GM12878 (cell line): Measurements from ENCODE around the gene TOP1. TPM values are rescaled to one million over a fixed set of nuclear protein-coding genes. Genes with fewer than 3 reads are reported as not detected.

Source experiments
- ATAC-seq: fragments of 200-7000 bp; cut with Tn5 transposase; 3 replicates; pipeline ENCODE4 v1.9.1; 2020; ENCODE audit warnings: mild to moderate bottlenecking, moderate library complexity
- BruUV-seq: library from RNA; stranded (reverse); fragments of 400-500 nt; replicated peaks from 2 replicates; lab custom pipeline; 2021; lab: Mats Ljungman, UMichigan
- CTCF ChIA-PET: fragments of 300-600 bp; sonication (Branson Sonifier 250); formaldehyde crosslinking; extraction: SDS; loops from one replicate; lab custom pipeline; 2021; ENCODE audit warnings: inconsistent platforms; lab: Yijun Ruan, JAX
- POLR2A ChIA-PET: fragments of 350-600 bp; formaldehyde crosslinking; extraction: SDS; loops from one replicate; lab custom pipeline; 2021; ENCODE audit warnings: inconsistent platforms; lab: Charles Lee
- RAD21 ChIA-PET: fragments of 300-600 bp; sonication (Branson Sonifier 250); formaldehyde crosslinking; loops from one replicate; lab custom pipeline; 2023; ENCODE audit warnings: antibody characterized with exemption; ENCODE audit not compliant: unreplicated experiment; lab: Charles Lee
- SMC1A ChIA-PET: fragments of 300-600 bp; sonication (Branson Sonifier 250); formaldehyde crosslinking; loops from one replicate; lab custom pipeline; 2023; ENCODE audit not compliant: unreplicated experiment, uncharacterized antibody; lab: Charles Lee
- DNase-seq: peaks from one replicate; pipeline ENCODE4 v3.0.0-alpha.2; 2011; ENCODE audit warnings: low read depth, low spot score
- FAIRE-seq: peaks from 3 replicates; lab custom pipeline; 2011; peaks lifted over from hg19 to GRCh38; lab: Jason Lieb, UNC
- H2AFZ ChIP-seq: 2 replicates; pipeline ENCODE4 v1.6.0; 2011; ENCODE audit warnings: low read depth, low read length, control low read depth; ENCODE audit not compliant: control insufficient read depth
- H3K27ac ChIP-seq: 2 replicates; pipeline ENCODE4 v1.5.1; 2011; ENCODE audit warnings: control low read depth; ENCODE audit not compliant: control insufficient read depth, insufficient read depth
- H3K27me3 ChIP-seq, 2 experiments: replicated peaks in 1 of 2; 2 replicates each; pipeline versions ENCODE4 v1.6.0 to v1.6.1; 2011; ENCODE audit warnings: low read length in 1 of 2; ENCODE audit not compliant: control insufficient read depth in 2 of 2, insufficient read depth in 2 of 2
- H3K36me3 ChIP-seq, 2 experiments: 2 replicates each; pipeline ENCODE4 v1.5.1; 2011; ENCODE audit warnings: low read length in 1 of 2; ENCODE audit not compliant: control insufficient read depth in 2 of 2, insufficient read depth in 2 of 2
- H3K4me1 ChIP-seq: 2 replicates; pipeline ENCODE4 v1.6.1; 2011; ENCODE audit warnings: mild to moderate bottlenecking, low read length, moderate library complexity, mixed read lengths; ENCODE audit not compliant: control insufficient read depth, insufficient read depth
- H3K4me2 ChIP-seq: 2 replicates; pipeline ENCODE4 v1.6.0; 2011; ENCODE audit warnings: control low read depth; ENCODE audit not compliant: control insufficient read depth, insufficient read depth
- H3K4me3 ChIP-seq: fragments of 200-600 bp; sonication (generic); 2 replicates; pipeline ENCODE4 v1.5.1; 2016
- H3K79me2 ChIP-seq: 2 replicates; pipeline ENCODE4 v1.6.0; 2011; ENCODE audit warnings: low read length; ENCODE audit not compliant: control insufficient read depth, insufficient read depth
- H3K9ac ChIP-seq: 2 replicates; pipeline ENCODE4 v1.8.0; 2011; ENCODE audit warnings: low read length, control low read depth, mixed read lengths; ENCODE audit not compliant: control insufficient read depth, insufficient read depth
- H3K9me3 ChIP-seq: replicated peaks from 3 replicates; pipeline ENCODE4 v1.5.1; 2011; ENCODE audit warnings: mild to moderate bottlenecking, low read length; ENCODE audit not compliant: control insufficient read depth, insufficient read depth
- H4K20me1 ChIP-seq: 2 replicates; pipeline ENCODE4 v1.6.0; 2011; ENCODE audit not compliant: control insufficient read depth, insufficient read depth
- ATF7 ChIP-seq: fragments of 450-650 bp; IDR thresholded peaks from 2 replicates; pipeline ENCODE4 v1.6.1; 2016; ENCODE audit warnings: low read depth, mild to moderate bottlenecking
- BCL3 ChIP-seq: IDR thresholded peaks from 2 replicates; pipeline ENCODE4 v1.6.1; 2011; ENCODE audit warnings: borderline replicate concordance, low read depth, mild to moderate bottlenecking, moderate library complexity, low read length; ENCODE audit not compliant: insufficient read depth, poor library complexity, severe bottlenecking
- IRF3 ChIP-seq: fragments of 450-650 bp; IDR thresholded peaks from 2 replicates; pipeline ENCODE4 v1.6.1; 2014; ENCODE audit warnings: mild to moderate bottlenecking
- MLLT1 ChIP-seq: fragments of 450-650 bp; IDR thresholded peaks from 2 replicates; pipeline ENCODE4 v1.6.1; 2016; ENCODE audit warnings: mild to moderate bottlenecking
- MTA2 ChIP-seq: fragments of 450-650 bp; IDR thresholded peaks from 2 replicates; pipeline ENCODE4 v1.6.1; 2016; ENCODE audit warnings: low read depth, mild to moderate bottlenecking, moderate library complexity
- MYB ChIP-seq: fragments of 150-350 bp; IDR thresholded peaks from 2 replicates; pipeline ENCODE4 v1.6.1; 2014; ENCODE audit warnings: mild to moderate bottlenecking, low read depth, low read length, borderline replicate concordance
- NFYA ChIP-seq: IDR thresholded peaks from 2 replicates; pipeline ENCODE4 v1.6.1; 2011; ENCODE audit warnings: low read depth, mild to moderate bottlenecking, low read length, improper control_type of control experiment, borderline replicate concordance
- PML ChIP-seq: IDR thresholded peaks from 2 replicates; pipeline ENCODE4 v1.6.1; 2012; ENCODE audit warnings: low read length, inconsistent platforms
- POLR2A ChIP-seq: IDR thresholded peaks from 2 replicates; pipeline ENCODE4 v1.6.1; 2011; ENCODE audit warnings: low read depth, mild to moderate bottlenecking, low read length
- POU2F2 ChIP-seq: IDR thresholded peaks from 3 replicates; pipeline ENCODE4 v1.6.1; 2011; ENCODE audit warnings: low read depth, mild to moderate bottlenecking, low read length, borderline replicate concordance
- STAT3 ChIP-seq: IDR thresholded peaks from 2 replicates; pipeline ENCODE4 v1.6.1; 2011; ENCODE audit warnings: low read depth, low read length, improper control_type of control experiment
- USF2 ChIP-seq: IDR thresholded peaks from 2 replicates; pipeline ENCODE4 v1.6.1; 2011; ENCODE audit warnings: low read depth, low read length, improper control_type of control experiment, borderline replicate concordance
- WRNIP1 ChIP-seq: IDR thresholded peaks from 2 replicates; pipeline ENCODE4 v1.6.1; 2011; ENCODE audit warnings: low read depth, low read length, improper control_type of control experiment, borderline replicate concordance
- ZBTB40 ChIP-seq: fragments of 450-650 bp; IDR thresholded peaks from 2 replicates; pipeline ENCODE4 v1.6.1; 2016; ENCODE audit warnings: mild to moderate bottlenecking, moderate library complexity, borderline replicate concordance
- ZSCAN29 ChIP-seq: fragments of 450-650 bp; IDR thresholded peaks from 2 replicates; pipeline ENCODE4 v1.6.1; 2017; ENCODE audit warnings: mild to moderate bottlenecking, moderate library complexity
- ZZZ3 ChIP-seq: IDR thresholded peaks from 2 replicates; pipeline ENCODE4 v1.6.1; 2011; ENCODE audit warnings: low read depth; ENCODE audit not compliant: control insufficient read depth, insufficient read length
- WGBS: methylation state at CpG from one replicate; pipeline ENCODE4 v1.1.6; 2016; ENCODE audit warnings: low lambda C conversion rate; ENCODE audit not compliant: insufficient replicate concordance, insufficient coverage; ENCODE audit errors: missing lambda C conversion rate; 5-methylcytosine and 5-hydroxymethylcytosine counted together
- in situ Hi-C: fragments of 300-500 bp; cut with MboI; formaldehyde crosslinking; loops from 9 replicates; pipeline ENCODE4 v1.14.3; 2018; ENCODE audit warnings: mixed read lengths
- intact Hi-C: fragments of 100-400 bp; cut with micrococcal nuclease; formaldehyde crosslinking; loops from one replicate; pipeline ENCODE4 v1.14.2; 2022; ENCODE audit not compliant: unreplicated experiment
- polyA plus RNA-seq, 11 experiments: library from polyadenylated mRNA; depleted of rRNA in 4 of 11; unstranded in 6 of 11; stranded (reverse) in 5 of 11; fragments of >200 nt; fragmentation: Nextera tagmentation in 4 of 11; fragmentation: Illumina TruSeq in 1 of 11; extraction: Ambion mirVana in 4 of 11; extraction: Trizol in 1 of 11; gene quantifications; 1 replicate in 1 of 11; 2 replicates in 10 of 11; pipeline versions ENCODE4 v1.2.1 to v1.2.3, GENCODE V29; 2011 to 2016; ENCODE audit warnings: inconsistent platforms in 2 of 11, missing spikeins in 2 of 11, low read depth in 1 of 11
- total RNA-seq, 4 experiments: library from RNA; depleted of rRNA in 3 of 4; stranded (reverse); fragments of >200 nt in 3 of 4; fragmentation: Illumina TruSeq in 1 of 4; extraction: Trizol in 1 of 4; gene quantifications; 2 replicates each; pipeline versions ENCODE4 v1.2.1 to v1.2.3, GENCODE V29; 2013 to 2021

The TOP1 gene
- total and polyA plus RNA-seq, 10 of the 15 experiments (the other 5 are each of a cell fraction or from before 2014, with no cell fraction given), result 21.5 to 128 (median 47.3) TPM

- RAD21 ChIA-PET, result no interaction called here
- in situ Hi-C loops (no loop called here), intact Hi-C loops (no loop called here)
- no peak overlapping the region for H3K4me2 ChIP-seq
- CTCF ChIA-PET, result interaction anchor here (0.5 to 1.5 kb wide), 3 partner anchors 41 to 330 kb away, joined by 3 to 6 read pairs (median 5); no protein-coding TSS in a partner anchor
- peaks cover 17 to 27% of the 10 kb centered on the region in 2 experiments for H3K36me3 ChIP-seq
- no peak overlapping the region for H3K4me3 ChIP-seq
- no peaks in the 10 kb centered on the region for H3K9me3 ChIP-seq
- DNase-seq, result no peak
- no peaks in the 10 kb centered on the region for H3K79me2 ChIP-seq
- POLR2A ChIA-PET, result interaction anchor here (1.1 kb wide), 1 partner anchor 9 kb away, joined by 3 read pairs; no protein-coding TSS in a partner anchor
- H4K20me1 ChIP-seq, result no peaks in the 10 kb centered on the region
- H2AFZ ChIP-seq, result no peak overlapping the region
- WGBS, result 97% methylated on average over 3 of the region's 3 CpGs
- no peak for FAIRE-seq
- BruUV-seq, result no TSS peak
- H3K4me1 ChIP-seq, result peaks cover 3% of the 10 kb centered on the region; the same call in 1 of the 2 replicates
- H3K9ac ChIP-seq, result no peak overlapping the region
- no peak for ATAC-seq
- no peaks in the 10 kb centered on the region for H3K27me3 ChIP-seq
- H3K27ac ChIP-seq, result no peak overlapping the region
- SMC1A ChIA-PET, result no interaction called here
- TF ChIP-seq ZSCAN29 (no peak), ZZZ3 (no peak), IRF3 (no peak), PML (no peak), ATF7 (no peak), USF2 (no peak), MYB (no peak), WRNIP1 (no peak), ZBTB40 (no peak), MTA2 (no peak), POLR2A (no peak), POU2F2 (no peak), NFYA (no peak), STAT3 (no peak), MLLT1 (no peak), BCL3 (no peak)
These were observed 98.1 kb downstream of the TOP1 start for GRCh38 chr20:41126719-41127118.
